Measurements from ENCODE around the gene LRRC8B. TPM values are rescaled to one million over a fixed set of nuclear protein-coding genes. Genes with fewer than 3 reads are reported as not detected.

Gene LRRC8B
- total RNA-seq, 4 donors from 2014 or later: 12.2 to 16.3 (median 13.8) TPM

GRCh38 chr1:89552471-89553081 lies 27.9 kb downstream of the LRRC8B start:
- TF ChIP-seq CTCF (IDR thresholded peaks at IDR 0.05; ENCODE audit: low read depth): no peak

GRCh38 chr1:89553157-89553556 lies 28.5 kb downstream of the LRRC8B start:
- TF ChIP-seq CTCF (IDR thresholded peaks at IDR 0.05; ENCODE audit: low read depth): no peak

- no peak for TF ChIP-seq CTCF (IDR thresholded peaks at IDR 0.05; ENCODE audit: low read depth)
These were observed 30.9 kb downstream of the LRRC8B start for GRCh38 chr1:89555550-89555949.

- TF ChIP-seq CTCF (IDR thresholded peaks at IDR 0.05; ENCODE audit: low read depth): no peak
These were observed 32.3 kb downstream of the LRRC8B start for GRCh38 chr1:89556726-89557444.

- no peak for TF ChIP-seq CTCF (IDR thresholded peaks at IDR 0.05; ENCODE audit: low read depth)
These were observed 32.8 kb downstream of the LRRC8B start for GRCh38 chr1:89557445-89557825.

GRCh38 chr1:89557956-89558355 lies 33.3 kb downstream of the LRRC8B start:
- TF ChIP-seq CTCF (IDR thresholded peaks at IDR 0.05; ENCODE audit: low read depth): no peak

GRCh38 chr1:89563957-89564604 lies 39.5 kb downstream of the LRRC8B start:
- TF ChIP-seq CTCF (IDR thresholded peaks at IDR 0.05; ENCODE audit: low read depth): no peak

Measured in subcutaneous adipose tissue (tissue), 4 donors.